HEK293 (cell line): ENCODE data around the gene RTRAF.

Experiments
- CTCF ChIA-PET: fragments of 350-600 bp; formaldehyde crosslinking; extraction: SDS; loops from one replicate; lab custom pipeline; 2021; ENCODE audit warnings: antibody characterized with exemption; lab: Yijun Ruan, JAX
- POLR2A ChIA-PET: fragments of 300-600 bp; formaldehyde crosslinking; extraction: SDS; loops from one replicate; lab custom pipeline; 2020; ENCODE audit warnings: antibody characterized with exemption, inconsistent platforms; lab: Yijun Ruan, JAX
- H3K27ac ChIP-seq: fragments of 200-500 bp; sonication (Bioruptor generic); 2 replicates; pipeline ENCODE4 v1.5.1; 2014; ENCODE audit warnings: low read depth, low read length, control low read depth, inconsistent platforms; ENCODE audit errors: extremely low read depth
- H3K36me3 ChIP-seq, 2 experiments: fragments of 200-500 bp in 1 of 2; sonication (Bioruptor generic) in 1 of 2; 1 replicate in 1 of 2; 2 replicates in 1 of 2; pipeline ENCODE4 v1.5.1; 2014 to 2017; ENCODE audit warnings: inconsistent platforms in 2 of 2, low read length in 2 of 2; ENCODE audit not compliant: control insufficient read depth in 2 of 2, insufficient read depth in 1 of 2
- H3K4me1 ChIP-seq: fragments of 200-500 bp; sonication (Bioruptor generic); 2 replicates; pipeline ENCODE4 v1.5.1; 2014; ENCODE audit warnings: mild to moderate bottlenecking, low read length, inconsistent platforms; ENCODE audit not compliant: control insufficient read depth, insufficient read depth
- H3K4me3 ChIP-seq: 2 replicates; pipeline ENCODE4 v1.5.1; 2011; ENCODE audit warnings: low read depth, mild to moderate bottlenecking, control low read depth, low read length, moderate library complexity
- H3K9me3 ChIP-seq: fragments of 200-500 bp; sonication (Bioruptor generic); 2 replicates; pipeline ENCODE4 v1.5.1; 2014; ENCODE audit warnings: low read depth, low read length, inconsistent platforms; ENCODE audit not compliant: control insufficient read depth, insufficient read depth
- HOXD13 ChIP-seq: sonication (generic); formaldehyde crosslinking; IDR thresholded peaks from 2 replicates; pipeline ENCODE4 v1.8.0; 2022; ENCODE audit warnings: missing genetic modification reagents, borderline replicate concordance
- ZEB2 ChIP-seq: fragments of 450-650 bp; formaldehyde crosslinking; IDR thresholded peaks from 2 replicates; pipeline ENCODE4 v1.5.1; 2016; ENCODE audit warnings: missing biosample characterization, missing genetic modification characterization
- ZFP41 ChIP-seq: fragments of 450-650 bp; formaldehyde crosslinking; IDR thresholded peaks from 2 replicates; pipeline ENCODE4 v1.5.1; 2016; ENCODE audit warnings: missing biosample characterization, missing genetic modification characterization, borderline replicate concordance
- ZNF214 ChIP-seq: fragments of 450-650 bp; formaldehyde crosslinking; IDR thresholded peaks from 2 replicates; pipeline ENCODE4 v1.5.1; 2017; ENCODE audit warnings: missing biosample characterization, mild to moderate bottlenecking, missing genetic modification characterization, borderline replicate concordance
- ZNF239 ChIP-seq: fragments of 450-650 bp; formaldehyde crosslinking; IDR thresholded peaks from 2 replicates; pipeline ENCODE4 v1.5.1; 2016; ENCODE audit warnings: missing biosample characterization, missing genetic modification characterization
- ZNF292 ChIP-seq: fragments of 450-650 bp; formaldehyde crosslinking; IDR thresholded peaks from 2 replicates; pipeline ENCODE4 v1.5.1; 2016; ENCODE audit warnings: low read depth, missing biosample characterization, missing genetic modification characterization, borderline replicate concordance
- ZNF302 ChIP-seq: fragments of 450-650 bp; formaldehyde crosslinking; IDR thresholded peaks from 2 replicates; pipeline ENCODE4 v1.5.1; 2016; ENCODE audit warnings: missing biosample characterization, missing genetic modification characterization, low read depth
- ZNF341 ChIP-seq: fragments of 450-650 bp; formaldehyde crosslinking; IDR thresholded peaks from 2 replicates; pipeline ENCODE4; 2016; ENCODE audit warnings: low read depth, missing biosample characterization, missing genetic modification characterization
- ZNF473 ChIP-seq: fragments of 450-650 bp; formaldehyde crosslinking; IDR thresholded peaks from 2 replicates; pipeline ENCODE4 v1.5.1; 2017; ENCODE audit warnings: missing biosample characterization, missing genetic modification characterization
- ZNF501 ChIP-seq: fragments of 450-650 bp; formaldehyde crosslinking; IDR thresholded peaks from 2 replicates; pipeline ENCODE4 v1.5.1; 2016; ENCODE audit warnings: missing biosample characterization, missing genetic modification characterization
- ZNF510 ChIP-seq: fragments of 450-650 bp; formaldehyde crosslinking; IDR thresholded peaks from 2 replicates; pipeline ENCODE4 v1.5.1; 2018; ENCODE audit warnings: mild to moderate bottlenecking, missing genetic modification characterization, missing biosample characterization; ENCODE audit not compliant: insufficient replicate concordance
- ZNF600 ChIP-seq: fragments of 450-650 bp; formaldehyde crosslinking; IDR thresholded peaks from 2 replicates; pipeline ENCODE4 v1.5.1; 2016; ENCODE audit warnings: missing biosample characterization, missing genetic modification characterization
- TF ChIP-seq, protein P1 (sequence below): fragments of 450-650 bp; formaldehyde crosslinking; IDR thresholded peaks from 2 replicates; pipeline ENCODE4 v1.5.1; 2016; ENCODE audit warnings: missing biosample characterization, missing genetic modification characterization
- TF ChIP-seq, protein P2 (sequence below): fragments of 450-650 bp; formaldehyde crosslinking; IDR thresholded peaks from 2 replicates; pipeline ENCODE4 v1.5.1; 2016; ENCODE audit warnings: missing biosample characterization, missing genetic modification characterization, borderline replicate concordance
- TF ChIP-seq, protein P3 (sequence below): fragments of 450-650 bp; formaldehyde crosslinking; IDR thresholded peaks from 2 replicates; pipeline ENCODE4 v1.5.1; 2016; ENCODE audit warnings: missing biosample characterization, missing genetic modification characterization
- TF ChIP-seq, protein P4 (sequence below): fragments of 450-650 bp; formaldehyde crosslinking; IDR thresholded peaks from 2 replicates; pipeline ENCODE4 v1.5.0; 2017; ENCODE audit warnings: missing biosample characterization, missing genetic modification characterization, borderline replicate concordance
- TF ChIP-seq, protein P5 (sequence below): fragments of 450-650 bp; formaldehyde crosslinking; IDR thresholded peaks from 2 replicates; pipeline ENCODE4 v1.5.1; 2016; ENCODE audit warnings: missing biosample characterization, missing genetic modification characterization
- TF ChIP-seq, protein P6 (sequence below): fragments of 450-650 bp; formaldehyde crosslinking; IDR thresholded peaks from 2 replicates; pipeline ENCODE4 v1.5.1; 2016; ENCODE audit warnings: missing biosample characterization, missing genetic modification characterization

Gene RTRAF

DNA sequence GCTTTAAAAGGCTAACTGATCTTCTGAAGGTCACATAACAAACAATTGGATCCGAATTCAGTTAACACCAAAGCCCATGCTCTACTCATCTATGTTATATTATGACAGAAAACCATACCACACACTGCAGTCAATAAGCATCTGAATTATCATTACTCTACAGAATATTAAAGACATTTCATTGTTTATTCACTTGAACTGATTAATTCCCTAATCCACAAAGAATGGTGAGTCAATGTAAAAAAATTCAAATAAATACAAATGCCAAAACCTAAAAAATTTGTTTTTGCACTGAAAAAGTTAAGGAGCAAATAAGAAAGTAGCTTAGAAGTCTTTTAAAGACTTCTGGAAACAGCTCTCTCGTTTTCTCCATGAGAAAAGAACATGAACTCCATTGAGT lies 65.8 kb downstream of the RTRAF start (continued):
- TF ChIP-seq, protein P1, sequence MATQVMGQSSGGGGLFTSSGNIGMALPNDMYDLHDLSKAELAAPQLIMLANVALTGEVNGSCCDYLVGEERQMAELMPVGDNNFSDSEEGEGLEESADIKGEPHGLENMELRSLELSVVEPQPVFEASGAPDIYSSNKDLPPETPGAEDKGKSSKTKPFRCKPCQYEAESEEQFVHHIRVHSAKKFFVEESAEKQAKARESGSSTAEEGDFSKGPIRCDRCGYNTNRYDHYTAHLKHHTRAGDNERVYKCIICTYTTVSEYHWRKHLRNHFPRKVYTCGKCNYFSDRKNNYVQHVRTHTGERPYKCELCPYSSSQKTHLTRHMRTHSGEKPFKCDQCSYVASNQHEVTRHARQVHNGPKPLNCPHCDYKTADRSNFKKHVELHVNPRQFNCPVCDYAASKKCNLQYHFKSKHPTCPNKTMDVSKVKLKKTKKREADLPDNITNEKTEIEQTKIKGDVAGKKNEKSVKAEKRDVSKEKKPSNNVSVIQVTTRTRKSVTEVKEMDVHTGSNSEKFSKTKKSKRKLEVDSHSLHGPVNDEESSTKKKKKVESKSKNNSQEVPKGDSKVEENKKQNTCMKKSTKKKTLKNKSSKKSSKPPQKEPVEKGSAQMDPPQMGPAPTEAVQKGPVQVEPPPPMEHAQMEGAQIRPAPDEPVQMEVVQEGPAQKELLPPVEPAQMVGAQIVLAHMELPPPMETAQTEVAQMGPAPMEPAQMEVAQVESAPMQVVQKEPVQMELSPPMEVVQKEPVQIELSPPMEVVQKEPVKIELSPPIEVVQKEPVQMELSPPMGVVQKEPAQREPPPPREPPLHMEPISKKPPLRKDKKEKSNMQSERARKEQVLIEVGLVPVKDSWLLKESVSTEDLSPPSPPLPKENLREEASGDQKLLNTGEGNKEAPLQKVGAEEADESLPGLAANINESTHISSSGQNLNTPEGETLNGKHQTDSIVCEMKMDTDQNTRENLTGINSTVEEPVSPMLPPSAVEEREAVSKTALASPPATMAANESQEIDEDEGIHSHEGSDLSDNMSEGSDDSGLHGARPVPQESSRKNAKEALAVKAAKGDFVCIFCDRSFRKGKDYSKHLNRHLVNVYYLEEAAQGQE (tag by site-specific recombination), result no peak
- no peak for TF ChIP-seq ZEB2

DNA sequence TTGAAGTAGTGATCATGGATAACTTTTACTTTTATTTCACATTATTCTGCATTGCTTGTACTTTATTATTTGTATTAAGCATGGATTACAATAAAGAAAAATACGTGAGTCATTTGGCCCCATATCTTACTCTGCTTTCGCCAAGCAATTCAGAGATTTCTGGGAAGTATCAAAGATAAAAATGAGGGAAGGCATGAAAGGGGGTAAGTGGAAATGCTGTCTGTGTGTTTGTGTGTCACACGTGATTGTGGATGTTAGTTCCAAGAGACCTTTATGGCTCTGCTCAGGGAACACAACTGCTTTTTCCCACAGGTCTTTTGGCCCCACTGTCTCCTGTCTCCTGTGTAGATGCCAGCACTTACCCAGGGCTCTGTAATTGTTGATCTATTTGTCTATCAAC lies 69.0 kb downstream of the RTRAF start:
- Histone ChIP-seq H3K9me3 (no peaks in the 10 kb centered on the region), H3K4me3 (no peak overlapping the region), H3K4me1 (no peaks in the 10 kb centered on the region), H3K27ac (no peak overlapping the region), H3K36me3 (peaks cover 0 to 7% of the 10 kb centered on the region in 2 experiments; a peak in 1 of 3 replicates)
- CTCF ChIA-PET, result interaction anchor here (0.6 to 2.6 kb wide), 2 partner anchors 13 to 15 kb away, joined by 3 to 10 read pairs; no protein-coding TSS in a partner anchor
- POLR2A ChIA-PET, result no interaction called here
- TF ChIP-seq ZNF292 (tag by site-specific recombination) (no peak), ZNF239 (tag by site-specific recombination) (no peak), ZFP41 (no peak), HOXD13 (CRISPR knock-in tag) (no peak), ZNF501 (tag by site-specific recombination) (no peak), ZNF302 (tag by site-specific recombination) (no peak), ZNF600 (tag by site-specific recombination) (no peak), ZNF473 (no peak), ZNF341 (tag by site-specific recombination) (no peak), ZNF214 (tag by site-specific recombination) (no peak), ZNF510 (tag by site-specific recombination) (no peak)
- TF ChIP-seq, protein P2, sequence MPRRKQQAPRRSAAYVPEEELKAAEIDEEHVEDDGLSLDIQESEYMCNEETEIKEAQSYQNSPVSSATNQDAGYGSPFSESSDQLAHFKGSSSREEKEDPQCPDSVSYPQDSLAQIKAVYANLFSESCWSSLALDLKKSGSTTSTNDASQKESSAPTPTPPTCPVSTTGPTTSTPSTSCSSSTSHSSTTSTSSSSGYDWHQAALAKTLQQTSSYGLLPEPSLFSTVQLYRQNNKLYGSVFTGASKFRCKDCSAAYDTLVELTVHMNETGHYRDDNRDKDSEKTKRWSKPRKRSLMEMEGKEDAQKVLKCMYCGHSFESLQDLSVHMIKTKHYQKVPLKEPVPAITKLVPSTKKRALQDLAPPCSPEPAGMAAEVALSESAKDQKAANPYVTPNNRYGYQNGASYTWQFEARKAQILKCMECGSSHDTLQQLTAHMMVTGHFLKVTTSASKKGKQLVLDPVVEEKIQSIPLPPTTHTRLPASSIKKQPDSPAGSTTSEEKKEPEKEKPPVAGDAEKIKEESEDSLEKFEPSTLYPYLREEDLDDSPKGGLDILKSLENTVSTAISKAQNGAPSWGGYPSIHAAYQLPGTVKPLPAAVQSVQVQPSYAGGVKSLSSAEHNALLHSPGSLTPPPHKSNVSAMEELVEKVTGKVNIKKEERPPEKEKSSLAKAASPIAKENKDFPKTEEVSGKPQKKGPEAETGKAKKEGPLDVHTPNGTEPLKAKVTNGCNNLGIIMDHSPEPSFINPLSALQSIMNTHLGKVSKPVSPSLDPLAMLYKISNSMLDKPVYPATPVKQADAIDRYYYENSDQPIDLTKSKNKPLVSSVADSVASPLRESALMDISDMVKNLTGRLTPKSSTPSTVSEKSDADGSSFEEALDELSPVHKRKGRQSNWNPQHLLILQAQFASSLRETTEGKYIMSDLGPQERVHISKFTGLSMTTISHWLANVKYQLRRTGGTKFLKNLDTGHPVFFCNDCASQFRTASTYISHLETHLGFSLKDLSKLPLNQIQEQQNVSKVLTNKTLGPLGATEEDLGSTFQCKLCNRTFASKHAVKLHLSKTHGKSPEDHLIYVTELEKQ (tag by site-specific recombination), result no peak
- TF ChIP-seq, protein P3, sequence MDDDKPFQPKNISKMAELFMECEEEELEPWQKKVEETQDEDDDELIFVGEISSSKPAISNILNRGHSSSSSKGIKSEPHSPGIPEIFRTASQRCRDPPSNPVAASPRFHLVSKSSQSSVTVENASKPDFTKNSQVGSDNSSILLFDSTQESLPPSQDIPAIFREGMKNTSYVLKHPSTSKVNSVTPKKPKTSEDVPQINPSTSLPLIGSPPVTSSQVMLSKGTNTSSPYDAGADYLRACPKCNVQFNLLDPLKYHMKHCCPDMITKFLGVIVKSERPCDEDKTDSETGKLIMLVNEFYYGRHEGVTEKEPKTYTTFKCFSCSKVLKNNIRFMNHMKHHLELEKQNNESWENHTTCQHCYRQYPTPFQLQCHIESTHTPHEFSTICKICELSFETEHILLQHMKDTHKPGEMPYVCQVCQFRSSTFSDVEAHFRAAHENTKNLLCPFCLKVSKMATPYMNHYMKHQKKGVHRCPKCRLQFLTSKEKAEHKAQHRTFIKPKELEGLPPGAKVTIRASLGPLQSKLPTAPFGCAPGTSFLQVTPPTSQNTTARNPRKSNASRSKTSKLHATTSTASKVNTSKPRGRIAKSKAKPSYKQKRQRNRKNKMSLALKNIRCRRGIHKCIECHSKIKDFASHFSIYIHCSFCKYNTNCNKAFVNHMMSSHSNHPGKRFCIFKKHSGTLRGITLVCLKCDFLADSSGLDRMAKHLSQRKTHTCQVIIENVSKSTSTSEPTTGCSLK, result no peak
- TF ChIP-seq, protein P4, sequence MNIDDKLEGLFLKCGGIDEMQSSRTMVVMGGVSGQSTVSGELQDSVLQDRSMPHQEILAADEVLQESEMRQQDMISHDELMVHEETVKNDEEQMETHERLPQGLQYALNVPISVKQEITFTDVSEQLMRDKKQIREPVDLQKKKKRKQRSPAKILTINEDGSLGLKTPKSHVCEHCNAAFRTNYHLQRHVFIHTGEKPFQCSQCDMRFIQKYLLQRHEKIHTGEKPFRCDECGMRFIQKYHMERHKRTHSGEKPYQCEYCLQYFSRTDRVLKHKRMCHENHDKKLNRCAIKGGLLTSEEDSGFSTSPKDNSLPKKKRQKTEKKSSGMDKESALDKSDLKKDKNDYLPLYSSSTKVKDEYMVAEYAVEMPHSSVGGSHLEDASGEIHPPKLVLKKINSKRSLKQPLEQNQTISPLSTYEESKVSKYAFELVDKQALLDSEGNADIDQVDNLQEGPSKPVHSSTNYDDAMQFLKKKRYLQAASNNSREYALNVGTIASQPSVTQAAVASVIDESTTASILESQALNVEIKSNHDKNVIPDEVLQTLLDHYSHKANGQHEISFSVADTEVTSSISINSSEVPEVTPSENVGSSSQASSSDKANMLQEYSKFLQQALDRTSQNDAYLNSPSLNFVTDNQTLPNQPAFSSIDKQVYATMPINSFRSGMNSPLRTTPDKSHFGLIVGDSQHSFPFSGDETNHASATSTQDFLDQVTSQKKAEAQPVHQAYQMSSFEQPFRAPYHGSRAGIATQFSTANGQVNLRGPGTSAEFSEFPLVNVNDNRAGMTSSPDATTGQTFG (tag by site-specific recombination), result no peak
- TF ChIP-seq, protein P5, sequence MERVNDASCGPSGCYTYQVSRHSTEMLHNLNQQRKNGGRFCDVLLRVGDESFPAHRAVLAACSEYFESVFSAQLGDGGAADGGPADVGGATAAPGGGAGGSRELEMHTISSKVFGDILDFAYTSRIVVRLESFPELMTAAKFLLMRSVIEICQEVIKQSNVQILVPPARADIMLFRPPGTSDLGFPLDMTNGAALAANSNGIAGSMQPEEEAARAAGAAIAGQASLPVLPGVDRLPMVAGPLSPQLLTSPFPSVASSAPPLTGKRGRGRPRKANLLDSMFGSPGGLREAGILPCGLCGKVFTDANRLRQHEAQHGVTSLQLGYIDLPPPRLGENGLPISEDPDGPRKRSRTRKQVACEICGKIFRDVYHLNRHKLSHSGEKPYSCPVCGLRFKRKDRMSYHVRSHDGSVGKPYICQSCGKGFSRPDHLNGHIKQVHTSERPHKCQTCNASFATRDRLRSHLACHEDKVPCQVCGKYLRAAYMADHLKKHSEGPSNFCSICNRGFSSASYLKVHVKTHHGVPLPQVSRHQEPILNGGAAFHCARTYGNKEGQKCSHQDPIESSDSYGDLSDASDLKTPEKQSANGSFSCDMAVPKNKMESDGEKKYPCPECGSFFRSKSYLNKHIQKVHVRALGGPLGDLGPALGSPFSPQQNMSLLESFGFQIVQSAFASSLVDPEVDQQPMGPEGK (tag by site-specific recombination), result no peak
- TF ChIP-seq, protein P6, sequence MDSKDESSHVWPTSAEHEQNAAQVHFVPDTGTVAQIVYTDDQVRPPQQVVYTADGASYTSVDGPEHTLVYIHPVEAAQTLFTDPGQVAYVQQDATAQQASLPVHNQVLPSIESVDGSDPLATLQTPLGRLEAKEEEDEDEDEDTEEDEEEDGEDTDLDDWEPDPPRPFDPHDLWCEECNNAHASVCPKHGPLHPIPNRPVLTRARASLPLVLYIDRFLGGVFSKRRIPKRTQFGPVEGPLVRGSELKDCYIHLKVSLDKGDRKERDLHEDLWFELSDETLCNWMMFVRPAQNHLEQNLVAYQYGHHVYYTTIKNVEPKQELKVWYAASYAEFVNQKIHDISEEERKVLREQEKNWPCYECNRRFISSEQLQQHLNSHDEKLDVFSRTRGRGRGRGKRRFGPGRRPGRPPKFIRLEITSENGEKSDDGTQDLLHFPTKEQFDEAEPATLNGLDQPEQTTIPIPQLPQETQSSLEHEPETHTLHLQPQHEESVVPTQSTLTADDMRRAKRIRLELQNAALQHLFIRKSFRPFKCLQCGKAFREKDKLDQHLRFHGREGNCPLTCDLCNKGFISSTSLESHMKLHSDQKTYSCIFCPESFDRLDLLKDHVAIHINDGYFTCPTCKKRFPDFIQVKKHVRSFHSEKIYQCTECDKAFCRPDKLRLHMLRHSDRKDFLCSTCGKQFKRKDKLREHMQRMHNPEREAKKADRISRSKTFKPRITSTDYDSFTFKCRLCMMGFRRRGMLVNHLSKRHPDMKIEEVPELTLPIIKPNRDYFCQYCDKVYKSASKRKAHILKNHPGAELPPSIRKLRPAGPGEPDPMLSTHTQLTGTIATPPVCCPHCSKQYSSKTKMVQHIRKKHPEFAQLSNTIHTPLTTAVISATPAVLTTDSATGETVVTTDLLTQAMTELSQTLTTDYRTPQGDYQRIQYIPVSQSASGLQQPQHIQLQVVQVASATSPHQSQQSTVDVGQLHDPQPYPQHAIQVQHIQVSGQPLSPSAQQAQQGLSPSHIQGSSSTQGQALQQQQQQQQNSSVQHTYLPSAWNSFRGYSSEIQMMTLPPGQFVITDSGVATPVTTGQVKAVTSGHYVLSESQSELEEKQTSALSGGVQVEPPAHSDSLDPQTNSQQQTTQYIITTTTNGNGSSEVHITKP (tag by site-specific recombination), result no peak
